ENCODE data around the gene BTBD9. TPM values are rescaled to one million over a fixed set of nuclear protein-coding genes. Genes with fewer than 3 reads are reported as not detected.

The BTBD9 gene
- total and polyA plus RNA-seq, 9 of the 15 experiments (the other 6 are each of a cell fraction or from before 2014, with no cell fraction given): 0.08 to 1.6 (median 0.58) TPM

DNA sequence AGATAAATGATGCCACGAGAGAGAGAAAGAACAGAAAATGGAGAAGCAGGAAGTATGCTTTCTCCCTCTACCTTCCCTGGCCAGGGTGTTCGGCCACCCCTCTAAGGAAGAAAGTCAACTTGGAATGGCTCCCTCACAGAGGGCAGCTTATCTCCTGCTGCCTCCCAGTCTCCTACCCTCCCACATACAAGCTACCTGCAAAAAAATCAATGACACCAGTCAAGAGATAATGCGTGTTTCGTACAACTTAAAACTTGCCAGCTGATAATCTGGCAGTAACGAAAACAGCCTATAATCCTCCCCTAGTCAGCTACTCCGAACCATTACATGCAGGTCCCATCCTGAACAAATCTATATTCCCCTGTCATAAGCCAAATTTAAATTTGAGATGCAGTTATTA lies 61.7 kb downstream of the BTBD9 start (continued):
- TF ChIP-seq, protein P1, sequence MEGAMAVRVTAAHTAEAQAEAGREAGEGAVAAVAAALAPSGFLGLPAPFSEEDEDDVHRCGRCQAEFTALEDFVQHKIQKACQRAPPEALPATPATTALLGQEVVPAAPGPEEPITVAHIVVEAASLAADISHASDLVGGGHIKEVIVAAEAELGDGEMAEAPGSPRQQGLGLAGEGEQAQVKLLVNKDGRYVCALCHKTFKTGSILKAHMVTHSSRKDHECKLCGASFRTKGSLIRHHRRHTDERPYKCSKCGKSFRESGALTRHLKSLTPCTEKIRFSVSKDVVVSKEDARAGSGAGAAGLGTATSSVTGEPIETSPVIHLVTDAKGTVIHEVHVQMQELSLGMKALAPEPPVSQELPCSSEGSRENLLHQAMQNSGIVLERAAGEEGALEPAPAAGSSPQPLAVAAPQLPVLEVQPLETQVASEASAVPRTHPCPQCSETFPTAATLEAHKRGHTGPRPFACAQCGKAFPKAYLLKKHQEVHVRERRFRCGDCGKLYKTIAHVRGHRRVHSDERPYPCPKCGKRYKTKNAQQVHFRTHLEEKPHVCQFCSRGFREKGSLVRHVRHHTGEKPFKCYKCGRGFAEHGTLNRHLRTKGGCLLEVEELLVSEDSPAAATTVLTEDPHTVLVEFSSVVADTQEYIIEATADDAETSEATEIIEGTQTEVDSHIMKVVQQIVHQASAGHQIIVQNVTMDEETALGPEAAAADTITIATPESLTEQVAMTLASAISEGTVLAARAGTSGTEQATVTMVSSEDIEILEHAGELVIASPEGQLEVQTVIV (CRISPR knock-in tag; IDR thresholded peaks at IDR 0.05; ENCODE audit: borderline replicate concordance): no peak
- TF ChIP-seq NFIC (IDR thresholded peaks at IDR 0.05): peak; percentile 42
- TF ChIP-seq IRF2 (CRISPR knock-in tag; IDR thresholded peaks at IDR 0.05): no peak
- no peak for TF ChIP-seq ZFP36 (IDR thresholded peaks at IDR 0.05; ENCODE audit: low read depth, low read length, partially characterized antibody)
- TF ChIP-seq CREB3L1 (IDR thresholded peaks at IDR 0.05; ENCODE audit: borderline replicate concordance, low read depth): no peak
- no peak for TF ChIP-seq BHLHE40 (IDR thresholded peaks at IDR 0.05; ENCODE audit: low read length)
- TF ChIP-seq ZNF449 (CRISPR knock-in tag; IDR thresholded peaks at IDR 0.05): no peak
- TF ChIP-seq ZFP30 (CRISPR knock-in tag; IDR thresholded peaks at IDR 0.05; ENCODE audit: borderline replicate concordance): no peak
- no peak for TF ChIP-seq ZNF384 (IDR thresholded peaks at IDR 0.05; ENCODE audit: low read depth, low read length)
- TF ChIP-seq SIN3B (IDR thresholded peaks at IDR 0.05; ENCODE audit: low read depth): no peak
- TF ChIP-seq, protein P2, sequence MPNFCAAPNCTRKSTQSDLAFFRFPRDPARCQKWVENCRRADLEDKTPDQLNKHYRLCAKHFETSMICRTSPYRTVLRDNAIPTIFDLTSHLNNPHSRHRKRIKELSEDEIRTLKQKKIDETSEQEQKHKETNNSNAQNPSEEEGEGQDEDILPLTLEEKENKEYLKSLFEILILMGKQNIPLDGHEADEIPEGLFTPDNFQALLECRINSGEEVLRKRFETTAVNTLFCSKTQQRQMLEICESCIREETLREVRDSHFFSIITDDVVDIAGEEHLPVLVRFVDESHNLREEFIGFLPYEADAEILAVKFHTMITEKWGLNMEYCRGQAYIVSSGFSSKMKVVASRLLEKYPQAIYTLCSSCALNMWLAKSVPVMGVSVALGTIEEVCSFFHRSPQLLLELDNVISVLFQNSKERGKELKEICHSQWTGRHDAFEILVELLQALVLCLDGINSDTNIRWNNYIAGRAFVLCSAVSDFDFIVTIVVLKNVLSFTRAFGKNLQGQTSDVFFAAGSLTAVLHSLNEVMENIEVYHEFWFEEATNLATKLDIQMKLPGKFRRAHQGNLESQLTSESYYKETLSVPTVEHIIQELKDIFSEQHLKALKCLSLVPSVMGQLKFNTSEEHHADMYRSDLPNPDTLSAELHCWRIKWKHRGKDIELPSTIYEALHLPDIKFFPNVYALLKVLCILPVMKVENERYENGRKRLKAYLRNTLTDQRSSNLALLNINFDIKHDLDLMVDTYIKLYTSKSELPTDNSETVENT (CRISPR knock-in tag; IDR thresholded peaks at IDR 0.05): no peak
- peak; percentile 79 for TF ChIP-seq ARID1B (IDR thresholded peaks at IDR 0.05)
- TF ChIP-seq PURB (CRISPR knock-in tag; IDR thresholded peaks at IDR 0.05; ENCODE audit: low read depth): no peak
- no peak for TF ChIP-seq ETS1 (conservative IDR thresholded peaks at IDR 0.05; ENCODE audit: control insufficient read depth, low read depth, low read length)
- TF ChIP-seq TAL1 (IDR thresholded peaks at IDR 0.05): peak; percentile 39; the same call in 1 of the 2 replicates
- no peak for TF ChIP-seq ZNF146 (CRISPR knock-in tag; IDR thresholded peaks at IDR 0.05; ENCODE audit: unreplicated experiment)
- no peak for TF ChIP-seq ZNF76 (CRISPR knock-in tag; IDR thresholded peaks at IDR 0.05; ENCODE audit: borderline replicate concordance)
- no peak for TF ChIP-seq CEBPG (CRISPR knock-in tag; IDR thresholded peaks at IDR 0.05)
- no peak for TF ChIP-seq CEBPG (tag; conservative IDR thresholded peaks at IDR 0.05 in 1 of 2, IDR thresholded peaks at IDR 0.05 in 1 of 2)
